Brain pericyte (primary cell): ENCODE measurements around the gene NONO.
"Not testable (repeated sequence)": the region's sequence is repeated elsewhere in the genome, so short reads cannot be mapped to it uniquely, and the experiment has no call there.

Experiments used
- DNase-seq: peaks from one replicate; pipeline ENCODE4 v3.0.0-alpha.2; 2012; ENCODE audit warnings: low read depth, low spot score

The NONO gene

GRCh38 chrX:71283403-71284143 is at the start of gene NONO:
NONO (plus strand) TSS chrX:71283635; CDS start chrX:71290638, 7,003 bp downstream.
- DNase-seq, result peak; percentile 92

GRCh38 chrX:71235482-71235881 is 48.0 kb upstream of the NONO start:
- DNase-seq, result no peak

DNA sequence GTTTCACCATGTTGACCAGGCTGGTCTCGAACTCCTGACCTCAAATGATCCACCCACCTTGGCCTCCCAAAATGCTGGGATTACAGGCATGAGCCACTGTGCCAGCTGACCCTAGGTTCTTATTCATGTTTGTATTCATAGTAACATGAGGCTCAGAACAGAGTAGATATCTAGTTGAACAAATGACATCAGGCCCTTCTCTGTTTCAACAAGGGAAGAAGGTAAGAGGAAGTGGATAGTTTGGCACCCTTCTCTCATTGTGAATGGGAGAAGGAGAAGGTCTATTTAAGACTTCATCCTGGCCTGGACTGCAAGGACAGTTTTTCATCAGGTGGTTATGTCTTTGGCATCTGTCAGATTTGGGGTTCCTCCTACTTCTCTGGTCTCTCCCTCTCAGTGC is 46.6 kb upstream of the NONO start:
- no peak for DNase-seq

DNA sequence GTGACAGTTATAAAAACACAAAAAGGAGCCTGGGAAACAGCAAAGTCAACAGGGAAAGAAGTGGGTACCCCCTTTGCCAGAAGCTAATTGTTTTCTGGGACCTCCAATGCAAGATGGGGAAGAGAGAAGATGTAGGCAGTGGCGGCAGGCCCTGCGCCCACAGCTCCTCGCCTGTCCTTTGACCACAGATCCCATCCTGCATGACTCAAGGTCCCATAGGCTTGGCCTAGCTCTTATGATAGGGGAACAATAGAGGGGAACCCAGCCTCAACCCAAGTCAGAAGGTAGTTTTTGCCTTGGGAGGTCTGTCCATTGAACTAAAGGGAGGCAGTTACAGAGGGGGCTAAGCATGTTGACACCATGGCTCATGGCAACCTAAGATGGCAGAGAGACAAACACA is 43.7 kb upstream of the NONO start:
- DNase-seq, result no peak

DNA sequence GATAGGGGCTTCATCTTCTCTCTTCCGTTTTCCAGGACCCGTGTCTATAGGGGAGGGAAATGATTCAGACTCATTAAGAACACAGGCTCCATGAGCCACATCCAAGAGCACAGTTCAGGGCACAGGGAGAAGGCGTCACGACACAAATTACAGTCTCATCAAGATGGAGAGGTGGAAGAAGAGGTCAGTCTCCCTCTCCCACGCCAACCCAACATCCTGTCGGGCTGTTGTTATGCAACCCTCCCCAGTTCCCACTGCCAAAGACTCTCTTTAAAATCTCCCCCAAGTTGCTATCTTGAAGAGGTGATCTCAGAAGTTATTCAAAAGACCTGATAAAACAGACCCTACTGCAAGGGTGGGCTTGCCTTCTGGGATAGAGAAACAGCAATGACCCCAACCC is 42.1 kb upstream of the NONO start:
- no peak for DNase-seq

GRCh38 chrX:71244359-71245128 is 38.9 kb upstream of the NONO start:
- DNase-seq, result no peak

- DNase-seq, result no peak
These were observed 38.3 kb upstream of the NONO start for GRCh38 chrX:71245159-71245558.

DNA sequence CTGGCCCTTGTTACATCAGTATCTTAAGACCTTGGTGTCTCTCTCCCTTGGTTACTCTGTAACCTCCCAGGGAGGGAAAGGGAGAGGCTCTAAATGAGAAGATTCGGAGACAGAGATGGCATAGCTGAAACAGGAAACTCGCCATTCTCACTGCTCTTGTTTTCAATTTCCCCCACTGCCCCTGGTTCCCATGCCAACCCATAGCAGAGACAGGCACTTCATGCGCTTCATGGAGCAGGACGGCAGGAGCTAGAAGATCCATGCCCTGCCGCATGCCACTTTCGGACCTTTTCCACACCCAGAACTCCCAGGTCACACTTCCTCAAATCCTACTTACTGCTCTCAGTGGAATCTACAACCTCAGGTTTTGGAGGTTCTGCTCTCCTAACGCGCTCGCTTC is 32.6 kb upstream of the NONO start:
- DNase-seq, result no peak

- no peak for DNase-seq
These were observed 31.9 kb upstream of the NONO start for GRCh38 chrX:71251466-71251973.

- no peak for DNase-seq
These were observed 31.2 kb upstream of the NONO start for GRCh38 chrX:71252221-71252620.

- DNase-seq, result no peak
These were observed 30.0 kb upstream of the NONO start for GRCh38 chrX:71253253-71254091.

DNA sequence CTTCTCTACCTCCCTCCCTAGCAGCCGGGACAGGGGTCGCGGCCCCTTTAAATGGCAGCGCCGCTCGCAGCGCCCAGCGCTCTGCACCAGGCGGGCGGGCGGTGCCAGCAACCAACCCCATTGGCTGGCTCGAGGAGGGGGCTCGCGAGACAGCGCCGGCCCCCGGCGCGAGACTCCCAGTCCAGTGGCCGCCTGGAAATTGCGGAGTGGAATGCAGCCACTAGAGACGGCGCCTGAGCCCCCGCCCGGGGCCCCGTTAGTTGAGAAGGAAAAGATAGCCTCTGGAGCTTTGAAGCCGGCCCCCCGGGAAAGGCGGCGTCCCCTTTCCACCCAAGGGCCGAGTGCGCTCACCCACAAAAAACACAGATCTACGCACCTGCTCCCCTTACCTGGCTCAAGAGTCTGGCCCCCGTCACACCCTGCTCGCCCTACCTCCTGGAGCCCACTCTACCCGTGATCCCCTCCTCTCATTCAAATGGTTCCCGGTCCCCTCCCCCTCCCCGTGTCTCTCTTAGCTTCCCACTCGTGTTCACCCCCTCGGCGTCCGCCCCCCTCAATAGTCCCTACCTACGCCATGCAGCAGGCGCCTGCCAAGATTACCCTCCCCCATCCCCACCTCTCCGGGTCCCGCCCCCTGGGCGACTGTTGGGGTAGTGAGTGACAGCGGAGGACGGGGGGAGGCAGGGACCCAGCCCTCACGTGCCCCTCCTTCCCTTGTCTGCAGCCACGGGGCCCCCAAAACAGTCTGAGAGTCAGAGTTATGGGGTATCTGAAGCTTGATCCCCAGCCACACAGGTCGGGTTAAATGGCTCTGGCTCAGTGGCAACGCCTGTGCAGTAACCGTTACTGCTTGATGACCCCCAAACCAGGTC is 29.1 kb upstream of the NONO start, which contains the start of gene ZMYM3:
Gene ZMYM3 (minus strand): TSS at position 49 of the 872 bp plus-strand sequence. CDS start 885 bp downstream, outside the sequence.
- DNase-seq, result peak; percentile 50

DNA sequence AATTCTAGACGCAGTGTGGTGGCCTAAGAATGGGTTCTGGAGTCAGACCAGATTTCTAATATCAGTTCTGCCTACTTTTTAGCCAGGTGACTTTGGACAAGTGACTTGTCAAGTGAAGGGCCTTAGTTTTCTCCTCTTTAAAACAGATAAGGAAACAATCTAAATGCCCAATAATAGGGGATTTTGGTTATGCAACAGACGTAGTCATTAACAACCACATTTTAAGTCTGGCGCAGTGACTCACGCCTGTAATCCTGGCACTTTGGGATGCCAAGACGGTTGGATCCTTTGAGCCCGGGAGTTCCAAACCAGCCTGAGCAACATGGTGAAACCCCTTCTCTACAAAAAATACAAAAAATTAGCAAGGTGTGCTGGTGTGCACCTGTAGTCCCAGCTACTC is 27.4 kb upstream of the NONO start:
- DNase-seq, result no peak

DNA sequence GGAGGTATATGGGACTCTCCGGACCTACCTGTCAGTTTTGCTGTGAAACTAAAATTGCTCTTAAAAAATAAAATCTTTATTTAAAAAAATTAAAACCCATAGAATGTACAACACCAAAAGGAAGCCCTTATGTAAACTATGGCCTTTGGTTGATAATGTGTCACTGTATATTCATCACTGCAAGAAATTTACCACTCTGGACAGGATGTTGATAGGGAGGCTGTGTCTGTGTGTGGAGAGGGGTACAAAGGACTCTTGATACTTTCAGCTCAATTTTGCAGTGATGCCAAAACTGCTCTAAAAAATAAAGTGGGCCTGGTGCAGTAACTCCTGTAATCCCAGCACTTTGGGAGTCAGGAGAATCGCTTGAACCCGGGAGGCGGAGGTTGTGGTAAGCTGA is 26.6 kb upstream of the NONO start:
- DNase-seq, result no peak

GRCh38 chrX:71268624-71269023 is 14.8 kb upstream of the NONO start:
- not testable (repeated sequence) for DNase-seq

DNA sequence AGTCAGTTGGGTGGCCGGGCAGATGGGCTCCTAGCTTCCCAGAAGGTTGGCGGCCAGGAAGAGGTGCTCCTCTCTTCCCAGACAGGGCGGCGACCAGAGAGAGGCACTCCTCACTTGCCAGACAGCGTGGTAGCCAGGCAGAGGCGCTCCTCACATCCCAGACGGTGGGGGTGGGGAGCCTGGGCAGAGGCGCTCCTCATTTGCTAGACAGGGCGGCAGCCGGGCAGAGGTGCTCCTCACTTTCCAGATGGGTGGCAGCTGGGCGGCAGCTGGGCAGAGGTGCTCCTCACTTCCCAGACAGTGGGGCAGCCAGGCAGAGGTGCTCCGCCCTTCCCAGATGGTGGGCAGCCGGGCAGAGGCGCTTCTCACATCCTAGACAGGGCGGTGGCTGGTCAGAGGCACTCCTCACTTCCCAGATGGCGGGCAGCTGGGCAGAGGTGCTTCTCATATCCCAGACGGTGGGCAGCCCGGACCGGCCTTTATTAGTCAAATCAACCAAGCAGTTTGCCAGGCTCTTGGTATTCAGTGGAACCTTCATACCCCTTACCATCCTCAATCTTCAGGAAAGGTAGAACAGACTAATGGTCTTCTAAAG is 13.5 kb upstream of the NONO start:
- DNase-seq, result no peak

DNA sequence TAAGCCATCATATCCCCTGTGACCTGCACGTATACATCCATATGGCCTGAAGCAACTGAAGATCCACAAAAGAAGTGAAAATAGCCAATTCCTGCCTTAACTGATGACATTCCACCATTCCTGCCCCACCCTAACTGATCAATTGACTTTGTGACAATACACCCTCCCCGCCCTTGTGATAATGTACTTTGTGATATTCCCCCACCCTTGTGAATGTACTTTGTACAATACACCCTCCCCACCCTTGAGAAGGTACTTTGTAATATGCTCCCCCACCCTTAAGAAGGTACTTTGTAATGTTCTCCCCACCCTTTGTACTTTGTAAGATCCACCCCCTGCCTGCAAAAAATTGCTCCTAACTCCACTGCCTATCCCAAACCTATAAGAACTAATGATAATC is 11.1 kb upstream of the NONO start:
- DNase-seq, result not testable (repeated sequence)

DNA sequence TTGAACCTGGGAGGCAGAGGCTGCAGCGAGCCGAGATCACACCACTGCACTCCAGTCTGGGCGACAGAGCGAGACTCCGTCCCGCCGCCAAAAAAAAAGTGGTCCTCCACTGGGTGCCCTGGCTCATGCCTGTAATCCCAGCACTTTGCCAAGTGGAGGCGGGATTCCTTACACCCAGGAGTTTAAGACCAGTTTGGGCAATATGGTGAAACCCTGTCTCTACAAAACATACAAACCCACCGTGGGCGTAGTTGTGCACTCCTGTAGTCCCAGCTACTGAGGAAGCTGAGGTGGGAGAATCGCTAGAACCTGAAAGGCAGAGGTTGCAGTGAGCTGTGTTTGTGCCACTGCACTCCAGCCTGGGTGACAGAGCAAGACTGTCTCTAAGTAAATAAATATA is 2.1 kb upstream of the NONO start:
- DNase-seq, result not testable (repeated sequence)

DNA sequence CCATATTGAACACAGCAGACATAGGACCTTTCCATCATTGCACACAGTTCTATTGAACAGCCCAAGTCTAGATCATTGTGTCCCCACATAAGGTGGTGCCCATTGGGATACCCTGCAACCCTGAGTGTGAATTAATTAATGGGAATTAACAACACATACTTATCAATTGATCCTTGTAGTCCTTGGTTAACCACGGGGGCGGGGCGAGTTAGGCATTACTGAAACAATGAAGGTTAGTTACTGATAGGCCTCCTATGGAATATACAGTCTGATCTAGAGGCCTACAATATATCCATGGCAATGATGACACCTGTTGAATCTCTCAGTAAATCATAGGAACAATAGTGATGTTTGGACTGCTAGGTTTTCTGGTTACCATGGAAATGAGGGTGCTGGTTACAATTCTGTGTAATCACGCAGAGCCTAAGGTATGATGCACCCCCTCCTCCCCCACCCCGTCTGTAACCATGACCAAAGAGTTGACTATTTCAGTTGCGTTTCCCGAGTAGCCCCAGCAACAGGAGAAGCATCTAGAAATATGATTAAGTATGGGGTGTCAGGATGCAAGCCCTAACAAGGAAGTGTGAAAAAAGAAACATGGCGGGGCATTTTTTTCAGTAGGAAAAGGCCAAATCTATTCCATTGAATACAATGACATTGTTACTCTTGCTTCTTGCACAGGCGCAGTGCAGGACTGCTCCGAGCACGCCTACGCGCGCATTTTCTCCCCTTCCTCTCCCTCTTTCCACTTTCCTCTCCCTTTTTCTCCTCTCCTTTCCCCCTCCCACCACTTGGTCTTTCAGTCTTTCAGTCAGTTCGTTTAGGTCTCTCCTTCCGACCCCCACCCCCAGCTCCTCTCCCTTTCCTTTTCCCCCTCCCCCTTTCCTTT is 677 bp upstream of the NONO start:
- DNase-seq, result no peak
